ENCODE results near the gene IL9R.
A peak's percentile ranks its signal among the peaks of the same experiment; 100 is the strongest.
"Not testable (repeated sequence)": the region's sequence is repeated elsewhere in the genome, so short reads cannot be mapped to it uniquely, and the experiment has no call there.

The IL9R gene, protein sequence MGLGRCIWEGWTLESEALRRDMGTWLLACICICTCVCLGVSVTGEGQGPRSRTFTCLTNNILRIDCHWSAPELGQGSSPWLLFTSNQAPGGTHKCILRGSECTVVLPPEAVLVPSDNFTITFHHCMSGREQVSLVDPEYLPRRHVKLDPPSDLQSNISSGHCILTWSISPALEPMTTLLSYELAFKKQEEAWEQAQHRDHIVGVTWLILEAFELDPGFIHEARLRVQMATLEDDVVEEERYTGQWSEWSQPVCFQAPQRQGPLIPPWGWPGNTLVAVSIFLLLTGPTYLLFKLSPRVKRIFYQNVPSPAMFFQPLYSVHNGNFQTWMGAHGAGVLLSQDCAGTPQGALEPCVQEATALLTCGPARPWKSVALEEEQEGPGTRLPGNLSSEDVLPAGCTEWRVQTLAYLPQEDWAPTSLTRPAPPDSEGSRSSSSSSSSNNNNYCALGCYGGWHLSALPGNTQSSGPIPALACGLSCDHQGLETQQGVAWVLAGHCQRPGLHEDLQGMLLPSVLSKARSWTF

GRCh38 chrX:155997436-155997835, at the start of gene IL9R:
IL9R (plus strand) TSS chrX:155997696; CDS start chrX:155997760, 64 bp downstream.
- DNase-seq: no peak

- DNase-seq: no peak
Observed at GRCh38 chrX:155949098-155949497, 48.4 kb upstream of the IL9R start.

DNA sequence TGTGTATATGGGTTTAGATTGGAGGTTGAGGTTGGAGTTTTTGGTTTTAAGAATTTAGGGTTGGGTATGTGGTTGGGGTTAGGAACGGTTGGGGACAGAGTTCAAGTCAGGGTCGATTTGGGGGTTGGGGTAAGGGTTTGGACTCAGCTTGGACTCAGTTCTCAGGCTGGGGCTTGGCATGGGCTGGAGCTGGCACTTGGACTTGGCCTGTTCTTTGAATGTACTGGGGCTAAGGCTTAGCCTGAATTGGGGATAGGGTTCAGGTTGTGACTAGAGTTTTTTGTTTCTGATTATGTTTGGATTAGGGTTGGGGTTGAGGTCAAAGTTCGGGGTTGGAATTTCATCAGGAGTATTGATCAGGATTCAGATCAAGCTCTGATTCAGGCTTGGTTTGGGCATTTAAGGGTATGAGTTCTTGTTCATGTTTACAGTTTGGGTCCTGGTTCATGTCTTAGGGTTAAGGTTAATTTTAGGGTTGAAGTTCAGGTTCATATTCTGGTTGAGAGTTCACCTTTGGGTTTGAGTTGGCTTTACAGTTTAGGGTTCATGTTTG, 46.2 kb upstream of the IL9R start:
- no peak for DNase-seq

DNA sequence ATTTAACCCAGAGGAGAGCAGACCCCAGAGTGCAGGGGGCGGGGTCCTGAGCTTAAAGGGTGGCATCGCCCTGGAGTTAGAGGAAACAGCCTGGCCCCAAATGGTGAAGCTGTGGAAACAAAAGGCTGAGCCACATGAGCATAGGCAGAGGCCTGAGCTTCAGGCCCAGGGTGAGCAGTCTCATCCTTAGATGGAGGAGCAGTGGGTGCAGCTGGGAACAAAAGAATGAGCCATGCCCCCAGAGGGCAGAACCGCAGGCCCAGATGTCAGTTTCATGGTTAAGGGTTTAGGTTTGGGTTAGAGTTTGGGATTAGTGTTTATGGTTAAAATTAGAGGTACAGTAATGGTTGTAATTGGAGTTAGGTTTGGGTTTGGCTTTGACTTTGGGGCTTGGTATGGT, 44.4 kb upstream of the IL9R start:
- no peak for DNase-seq

- DNase-seq: no peak
Observed at GRCh38 chrX:155954793-155955192, 42.7 kb upstream of the IL9R start.

- no peak for DNase-seq
Observed at GRCh38 chrX:155956099-155956498, 41.4 kb upstream of the IL9R start.

DNA sequence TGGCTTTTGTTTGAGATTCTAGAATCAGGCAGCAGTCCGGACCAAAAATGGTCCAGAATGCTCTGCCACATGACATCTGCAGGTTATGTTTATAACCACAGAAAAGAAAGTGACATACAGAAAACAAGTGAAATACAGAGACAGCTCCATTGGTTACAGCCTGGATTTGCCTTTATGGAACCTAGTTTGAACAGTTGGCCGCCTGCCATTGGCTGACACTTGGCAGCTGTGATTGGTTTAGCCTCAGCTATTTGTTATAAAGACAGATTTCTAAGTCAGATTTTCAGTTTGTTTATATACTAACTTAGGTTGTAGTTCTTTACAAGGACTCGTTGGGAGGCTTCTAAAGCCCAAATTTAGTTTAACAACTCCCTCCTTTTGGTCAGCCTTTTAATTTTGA, 40.8 kb upstream of the IL9R start:
- no peak for DNase-seq

GRCh38 chrX:155957843-155958242, 39.7 kb upstream of the IL9R start:
- no peak for DNase-seq

DNA sequence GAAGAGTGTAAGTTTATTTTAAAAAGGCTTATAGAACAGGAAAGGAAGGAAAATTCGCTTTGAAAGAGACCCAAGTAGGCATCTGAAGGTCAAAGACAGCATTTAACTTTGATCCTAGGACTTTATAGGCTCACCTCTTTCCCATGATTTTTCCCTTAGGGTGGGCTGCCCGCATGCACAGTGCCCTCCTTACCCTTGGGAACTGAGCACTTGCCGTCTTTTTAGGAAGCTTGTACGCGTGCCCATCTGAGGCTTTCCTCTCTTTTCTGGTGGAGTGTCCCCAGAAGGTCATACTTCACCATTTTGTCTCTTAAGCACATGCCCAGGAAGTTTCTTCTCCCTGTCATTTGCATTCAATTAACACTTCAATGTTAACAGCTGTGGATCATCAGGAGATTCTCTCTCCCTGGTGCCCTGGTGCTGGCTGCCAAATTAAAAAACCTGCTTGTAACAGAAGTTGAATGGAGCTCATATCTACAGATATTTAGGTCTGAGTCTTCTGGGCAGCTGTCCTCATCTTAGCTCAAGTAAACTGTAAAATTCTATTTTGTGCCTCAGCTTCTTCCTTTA, 38.4 kb upstream of the IL9R start:
- no peak for DNase-seq

GRCh38 chrX:155962906-155963305, 34.6 kb upstream of the IL9R start:
- DNase-seq: no peak

DNA sequence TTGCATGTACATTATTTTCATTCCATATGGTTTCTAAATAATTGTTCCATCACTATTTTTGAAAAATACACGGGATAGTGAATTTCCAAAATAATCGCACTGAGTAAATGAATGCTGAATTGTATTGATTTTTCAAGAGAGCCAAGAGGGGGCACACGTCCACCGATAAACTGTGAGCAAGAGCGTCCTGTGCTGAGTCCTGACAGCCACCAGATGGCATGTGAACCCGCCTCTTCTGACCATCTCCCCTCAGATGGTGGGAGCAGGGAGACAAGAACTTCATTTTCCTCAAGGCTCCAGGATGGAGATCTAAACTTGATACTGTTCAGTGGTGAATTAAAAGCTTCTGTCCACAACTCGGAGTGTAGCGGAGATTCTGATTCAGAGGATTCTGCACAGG, 30.6 kb upstream of the IL9R start:
- DNase-seq: peak; percentile 2

DNA sequence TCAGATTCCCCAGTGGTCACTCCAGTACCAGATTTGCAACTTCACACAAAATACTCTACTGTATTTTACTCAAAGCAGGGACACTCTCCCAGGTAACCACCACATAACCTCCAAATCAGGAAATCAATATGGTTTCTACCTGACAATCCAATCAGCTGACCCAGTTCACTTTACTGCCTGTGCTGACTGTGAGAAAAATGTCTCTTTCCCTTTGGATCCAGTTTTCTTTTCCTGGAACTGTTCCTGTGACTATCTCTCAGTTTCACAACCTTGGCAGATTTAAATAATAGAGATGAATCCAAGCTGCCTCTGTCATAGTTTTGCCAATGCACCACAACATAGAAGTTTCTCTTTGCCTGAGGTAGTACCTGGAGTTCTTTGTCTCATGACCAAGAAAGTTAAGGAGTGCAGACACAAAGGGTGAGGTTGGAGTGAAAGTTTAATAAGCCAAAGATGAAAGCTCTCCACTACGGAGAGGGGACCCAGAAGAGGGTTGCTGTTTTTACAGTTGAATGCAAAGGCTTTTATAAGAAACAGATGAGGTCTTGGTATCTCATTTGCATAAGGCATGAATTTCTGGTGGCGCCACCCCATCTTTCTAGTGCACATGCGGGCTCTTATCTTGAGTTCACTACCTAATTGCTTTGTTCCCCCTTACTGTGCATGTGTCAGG, 29.7 kb upstream of the IL9R start:
- no peak for DNase-seq

DNA sequence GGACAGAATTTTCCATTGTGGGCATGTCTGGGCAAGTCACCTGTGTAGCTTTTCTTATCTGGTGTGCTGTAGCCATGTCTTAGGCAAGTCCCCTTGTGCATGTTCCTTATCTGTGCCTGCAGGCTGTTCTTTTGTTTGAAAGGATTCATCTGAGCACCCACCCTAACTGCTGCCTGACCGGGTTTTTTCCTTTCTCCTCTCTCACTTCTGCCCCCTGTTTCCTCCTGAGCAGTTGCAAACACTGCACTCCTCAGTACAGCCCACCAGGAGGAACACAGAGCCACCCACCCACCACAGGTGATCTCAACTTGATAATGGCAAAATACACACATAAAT, 29.2 kb upstream of the IL9R start:
- DNase-seq: no peak

DNA sequence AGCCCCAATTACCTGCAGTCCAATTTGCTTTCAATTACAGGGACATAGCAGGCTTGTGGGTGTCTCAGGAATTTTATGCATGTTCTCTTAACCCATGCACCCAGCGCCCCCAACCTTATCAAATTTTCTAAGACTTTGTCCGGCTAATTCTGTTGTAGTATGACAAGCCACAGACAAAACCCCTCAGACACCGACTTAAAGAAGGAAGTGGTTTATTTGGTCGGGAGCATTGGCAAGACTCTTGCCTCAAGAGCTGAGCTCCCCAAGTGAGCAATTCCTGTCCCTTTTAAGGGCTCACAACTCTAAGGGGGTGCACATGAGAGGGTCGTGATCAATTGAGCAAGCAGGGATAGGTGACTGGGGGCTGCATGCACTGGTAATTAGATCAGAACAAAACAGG, 28.7 kb upstream of the IL9R start:
- DNase-seq: no peak

DNA sequence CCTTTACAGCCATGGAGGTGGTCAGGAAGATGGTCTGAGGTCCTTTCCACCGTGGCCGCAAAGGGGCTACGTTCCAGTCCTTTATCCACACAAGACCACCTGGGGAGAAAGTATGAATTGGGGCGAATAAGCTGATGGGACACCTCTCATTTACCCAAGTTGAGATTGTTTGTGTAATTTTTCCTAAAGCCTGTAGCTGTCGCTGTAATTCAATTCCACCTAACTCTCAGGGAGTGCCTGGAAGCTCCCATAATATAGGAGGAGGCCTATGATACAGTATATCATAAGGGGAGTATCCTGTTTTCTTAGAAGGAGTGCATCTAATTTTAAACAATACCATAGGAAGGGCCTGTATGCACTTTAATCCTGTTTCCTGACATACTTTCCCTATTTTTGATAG, 25.8 kb upstream of the IL9R start:
- not testable (repeated sequence) for DNase-seq

DNA sequence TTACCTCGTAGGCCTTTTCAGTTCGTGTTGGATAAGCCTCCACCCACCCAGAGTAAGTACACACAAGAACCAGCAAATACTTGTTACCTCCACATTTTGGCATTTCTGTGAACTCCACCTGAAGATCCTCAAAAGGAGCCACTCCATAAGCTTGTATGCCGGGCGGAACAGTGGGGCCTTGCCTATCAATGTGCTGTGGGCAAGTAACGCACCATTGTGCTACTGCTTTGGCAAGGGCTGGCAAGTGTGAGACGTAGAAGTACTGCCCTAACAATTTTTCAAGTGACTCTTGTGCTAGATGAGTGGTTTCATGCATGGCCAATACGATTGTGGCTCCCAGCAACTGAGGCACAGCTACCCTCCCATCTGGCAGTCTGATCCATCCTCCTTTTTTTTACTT, 25.3 kb upstream of the IL9R start:
- DNase-seq: not testable (repeated sequence)

DNA sequence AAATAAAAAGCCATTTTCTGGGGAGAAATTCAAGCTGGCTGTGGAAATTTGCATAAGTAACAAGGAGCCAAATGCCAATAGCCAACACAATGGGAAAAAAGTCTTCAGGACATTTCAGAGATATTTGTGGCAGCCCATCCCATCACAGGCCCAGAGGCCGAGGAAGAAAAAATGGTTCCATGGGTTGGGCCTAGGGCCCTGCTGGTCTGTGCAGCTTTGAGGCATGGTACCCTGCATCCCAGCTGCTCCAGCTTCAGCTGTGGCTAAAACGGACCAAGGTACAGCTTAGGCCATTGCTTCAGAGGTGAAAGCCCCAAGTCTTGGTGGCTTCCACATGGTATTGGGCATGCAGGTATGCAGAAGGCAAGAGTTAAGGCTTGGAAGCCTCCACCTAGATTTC, 14.2 kb upstream of the IL9R start:
- DNase-seq: no peak

DNA sequence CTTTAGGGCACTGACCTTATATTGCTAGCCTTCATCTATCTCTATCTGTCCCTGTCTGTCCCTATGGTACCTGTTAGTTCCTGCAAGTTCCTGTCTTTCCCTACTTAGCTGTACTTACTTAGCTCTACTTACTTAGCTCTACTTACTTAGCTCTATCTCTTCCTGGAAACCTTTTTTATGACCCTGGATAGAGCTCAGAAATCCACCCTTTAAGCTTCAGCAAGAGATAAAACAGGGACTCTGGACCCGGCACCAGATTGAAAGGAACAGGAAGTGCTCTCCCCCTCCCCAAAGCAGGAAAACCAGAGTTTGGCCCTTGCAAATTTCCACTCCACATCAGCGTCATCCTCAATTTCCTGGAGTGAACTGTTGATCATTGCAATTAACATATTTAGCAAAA, 12.3 kb upstream of the IL9R start:
- DNase-seq: no peak

- not testable (repeated sequence) for DNase-seq
Observed at GRCh38 chrX:155986995-155987394, 10.5 kb upstream of the IL9R start.

DNA sequence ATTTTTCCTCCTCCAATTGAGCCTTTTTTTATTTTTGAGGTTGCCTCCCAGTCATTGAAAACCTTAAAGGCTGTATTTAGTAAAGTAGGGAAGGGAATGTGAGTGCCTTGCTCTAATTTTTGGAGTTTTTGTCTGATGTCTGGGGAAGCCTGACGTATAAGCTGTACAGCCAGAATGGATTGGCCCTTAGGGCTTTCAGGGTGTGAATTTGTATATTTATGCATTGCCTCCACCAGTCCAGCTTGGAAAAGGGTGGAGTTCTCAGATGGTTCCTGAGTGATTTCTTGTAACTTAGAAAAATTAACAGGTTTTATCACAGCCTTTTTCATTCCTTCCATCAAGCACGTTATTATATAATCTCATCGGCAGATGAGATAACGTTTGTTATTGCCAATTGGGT, 8.6 kb upstream of the IL9R start:
- no peak for DNase-seq

GRCh38 chrX:155993421-155993820, 4.1 kb upstream of the IL9R start:
- DNase-seq: no peak

DNA sequence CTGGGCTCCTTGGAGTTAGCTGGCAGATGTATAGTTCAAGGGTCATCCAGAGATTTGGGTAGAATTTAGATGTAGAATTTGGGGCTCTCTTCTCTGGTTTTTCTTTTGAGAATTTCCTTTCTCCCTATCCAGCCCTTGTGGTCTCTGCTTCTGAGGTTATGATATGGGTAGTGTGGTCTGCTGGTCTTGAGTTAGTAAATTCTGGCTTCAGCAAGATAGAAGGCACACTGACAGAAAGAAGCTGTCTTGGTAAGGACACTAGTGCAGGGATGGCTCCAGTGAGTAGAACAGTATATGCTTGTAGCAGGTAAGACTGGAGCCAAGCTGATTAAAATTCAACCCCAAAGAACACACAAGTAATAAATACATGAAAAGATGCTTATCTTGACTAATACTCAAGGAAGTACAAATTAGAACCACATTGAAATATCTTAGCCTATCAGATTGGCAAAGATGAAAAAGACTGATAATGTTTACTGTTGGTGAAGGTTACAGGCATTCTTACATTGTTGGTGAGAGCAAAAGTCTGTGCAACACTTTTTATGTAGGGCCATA, 2.1 kb upstream of the IL9R start:
- no peak for DNase-seq

DNA sequence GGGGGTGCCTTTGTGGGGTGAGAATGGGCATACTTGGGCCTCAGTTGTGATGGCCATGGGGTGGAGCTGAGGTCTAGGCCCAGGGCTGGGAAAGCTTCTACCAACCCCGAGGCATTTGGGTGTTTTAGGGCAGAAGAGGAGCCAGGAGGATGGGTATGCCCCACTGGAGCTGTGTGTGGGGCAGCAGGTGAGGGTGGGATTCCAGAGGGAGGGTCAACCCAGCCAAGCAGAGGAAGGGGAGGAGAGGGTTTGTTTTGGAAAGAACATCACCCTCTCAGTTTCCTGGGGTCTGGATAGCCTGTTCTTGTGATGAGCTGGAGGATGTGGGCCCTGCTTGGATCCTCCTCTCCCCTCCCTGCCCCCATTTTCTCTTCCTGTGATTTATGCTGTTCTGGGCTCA, 620 bp downstream of the IL9R start:
- DNase-seq: no peak

All from kidney glomerular epithelial cell (primary cell).